M059J (cell line): ENCODE data around the gene GSTA4. TPM values are rescaled to one million over a fixed set of nuclear protein-coding genes. Genes with fewer than 3 reads are reported as not detected.

Source experiments
- DNase-seq: peaks from one replicate; pipeline ENCODE4 v3.0.0-alpha.2; 2012; ENCODE audit warnings: low read depth
- total RNA-seq: library from RNA; depleted of rRNA; stranded (reverse); fragments of >200 nt; shearing (Covaris generic); gene quantifications from 2 replicates; pipeline ENCODE4 v1.2.3, GENCODE V29; 2014; rRNA removed

Gene GSTA4, protein sequence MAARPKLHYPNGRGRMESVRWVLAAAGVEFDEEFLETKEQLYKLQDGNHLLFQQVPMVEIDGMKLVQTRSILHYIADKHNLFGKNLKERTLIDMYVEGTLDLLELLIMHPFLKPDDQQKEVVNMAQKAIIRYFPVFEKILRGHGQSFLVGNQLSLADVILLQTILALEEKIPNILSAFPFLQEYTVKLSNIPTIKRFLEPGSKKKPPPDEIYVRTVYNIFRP
- 26.2 and 28.8 TPM in 2 replicates for total RNA-seq

DNA sequence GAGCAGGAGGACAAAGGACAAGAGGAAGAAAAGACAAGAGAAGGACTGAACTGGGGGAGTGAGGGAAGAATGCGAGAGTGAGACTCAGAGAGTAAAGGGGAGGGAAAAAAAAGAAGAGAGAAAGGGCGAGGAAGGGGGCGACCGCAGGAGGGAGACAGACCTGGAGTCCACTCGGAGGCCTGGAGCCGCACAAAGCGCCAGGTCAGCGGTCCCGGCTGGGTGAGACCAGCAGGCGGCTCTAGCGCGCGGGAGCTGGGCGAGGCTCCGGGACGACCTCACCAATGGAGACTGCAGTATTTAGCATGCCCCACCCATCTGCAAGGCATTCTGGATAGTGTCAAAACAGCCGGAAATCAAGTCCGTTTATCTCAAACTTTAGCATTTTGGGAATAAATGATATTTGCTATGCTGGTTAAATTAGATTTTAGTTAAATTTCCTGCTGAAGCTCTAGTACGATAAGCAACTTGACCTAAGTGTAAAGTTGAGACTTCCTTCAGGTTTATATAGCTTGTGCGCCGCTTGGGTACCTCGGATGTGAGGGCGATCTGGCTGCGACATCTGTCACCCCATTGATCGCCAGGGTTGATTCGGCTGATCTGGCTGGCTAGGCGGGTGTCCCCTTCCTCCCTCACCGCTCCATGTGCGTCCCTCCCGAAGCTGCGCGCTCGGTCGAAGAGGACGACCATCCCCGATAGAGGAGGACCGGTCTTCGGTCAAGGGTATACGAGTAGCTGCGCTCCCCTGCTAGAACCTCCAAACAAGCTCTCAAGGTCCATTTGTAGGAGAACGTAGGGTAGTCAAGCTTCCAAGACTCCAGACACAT lies at the start of gene GSTA4:
GSTA4 (minus strand) TSS at position 196 of the 824 bp plus-strand sequence. CDS start 1,041 bp downstream, outside the sequence.
- DNase-seq: peak; percentile 99

GRCh38 chr6:53044572-53044971 lies 49.5 kb upstream of the GSTA4 start:
- no peak for DNase-seq

DNA sequence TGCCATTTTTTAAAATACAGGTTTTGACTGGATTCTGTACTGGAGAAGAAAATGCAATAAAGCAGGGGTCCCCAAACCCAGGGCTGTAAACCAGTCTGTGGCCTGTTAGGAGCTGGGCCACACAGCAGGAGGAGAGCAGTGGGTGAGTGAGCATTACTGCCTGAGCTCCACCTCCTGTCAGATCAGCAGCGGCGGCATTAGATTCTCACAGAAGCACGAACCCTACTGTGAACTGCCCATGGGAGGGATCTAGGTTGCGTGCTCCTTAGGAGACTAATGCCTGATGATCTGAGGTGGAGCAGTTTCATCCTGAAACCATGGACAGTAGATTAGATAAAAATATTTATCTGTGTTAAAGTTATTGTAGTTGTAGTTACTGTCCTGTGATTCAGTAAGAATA lies 49.0 kb upstream of the GSTA4 start:
- peak; percentile 85 for DNase-seq

DNA sequence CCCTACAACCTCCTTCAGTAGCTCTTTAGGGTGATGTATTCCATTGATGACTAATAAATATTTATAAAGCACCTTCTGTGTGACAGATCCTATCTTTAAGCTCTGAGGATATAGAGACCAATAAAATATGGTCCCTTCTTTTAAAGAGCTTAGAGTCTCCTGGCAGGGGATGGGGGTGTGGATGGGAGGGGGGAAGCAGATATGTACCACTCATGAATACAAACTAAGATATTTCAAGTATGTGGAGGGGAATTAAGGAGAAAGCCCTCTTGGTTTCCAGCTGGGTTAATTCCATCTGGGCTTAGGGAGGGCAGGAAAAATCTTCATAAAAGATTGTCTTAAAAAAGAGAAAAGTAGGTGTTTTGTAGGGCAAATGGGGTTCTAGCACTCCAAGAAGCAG lies 48.5 kb upstream of the GSTA4 start:
- peak; percentile 84 for DNase-seq

DNA sequence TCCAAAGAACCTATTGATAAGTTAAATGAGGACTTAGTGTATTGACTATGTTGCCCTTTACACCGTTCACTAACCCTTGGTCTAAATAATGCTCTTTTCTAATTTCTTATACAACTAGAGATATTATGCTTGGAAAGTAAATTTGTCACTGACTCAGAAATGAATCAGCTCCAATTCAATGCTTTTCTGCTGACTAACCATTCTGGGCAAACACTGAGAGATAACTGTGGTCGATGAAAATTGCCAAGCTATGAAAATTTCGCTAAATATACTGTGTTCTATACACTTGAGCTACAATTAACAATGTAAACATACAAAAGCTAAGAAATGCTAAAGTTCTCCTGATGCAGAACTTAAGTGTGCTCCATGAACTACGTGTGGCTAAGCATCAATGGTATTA lies 47.0 kb upstream of the GSTA4 start:
- DNase-seq: peak; percentile 94

- DNase-seq: peak; percentile 62
These were observed 46.3 kb upstream of the GSTA4 start for GRCh38 chr6:53041356-53041755.

GRCh38 chr6:53038596-53038995 lies 43.5 kb upstream of the GSTA4 start:
- no peak for DNase-seq

GRCh38 chr6:53038141-53038540 lies 43.1 kb upstream of the GSTA4 start:
- no peak for DNase-seq

DNA sequence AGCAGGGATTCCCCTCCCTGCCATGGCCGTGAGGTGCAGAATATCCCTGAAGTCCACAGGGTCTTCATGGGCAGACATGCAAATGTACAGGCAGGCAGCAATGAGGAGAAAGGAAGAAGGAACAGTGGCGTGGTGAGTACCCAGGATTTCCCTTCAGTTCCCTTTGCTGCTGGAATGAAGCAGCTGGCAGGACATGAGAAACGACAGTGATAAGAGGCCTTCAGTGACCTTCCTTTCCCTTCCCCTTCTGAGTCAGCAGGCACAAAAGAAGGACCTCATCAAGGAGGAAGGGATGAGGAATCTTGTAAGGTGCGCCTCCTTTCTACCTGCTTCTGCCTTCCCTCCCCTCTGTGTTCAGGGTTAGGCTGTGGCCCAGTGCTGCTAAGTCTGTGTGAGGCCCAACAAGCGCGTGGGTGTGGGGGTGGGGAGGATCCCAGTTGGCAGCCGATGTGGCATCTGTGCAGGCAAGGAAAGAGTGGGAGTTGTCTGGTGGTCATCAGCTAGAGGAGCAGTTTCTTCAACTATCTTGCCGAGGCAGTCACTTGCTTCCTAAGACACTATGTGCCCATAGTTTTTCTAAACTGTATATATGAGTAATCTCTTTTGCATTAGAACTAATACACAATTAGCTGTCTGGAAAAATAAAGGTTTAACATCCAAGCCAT lies 40.6 kb upstream of the GSTA4 start:
- no peak for DNase-seq

GRCh38 chr6:53033764-53034163 lies 38.7 kb upstream of the GSTA4 start:
- DNase-seq: no peak

- DNase-seq: no peak
These were observed 37.8 kb upstream of the GSTA4 start for GRCh38 chr6:53032849-53033248.

- no peak for DNase-seq
These were observed 36.2 kb upstream of the GSTA4 start for GRCh38 chr6:53031281-53031680.

GRCh38 chr6:53029761-53030160 lies 34.7 kb upstream of the GSTA4 start:
- DNase-seq: no peak

DNA sequence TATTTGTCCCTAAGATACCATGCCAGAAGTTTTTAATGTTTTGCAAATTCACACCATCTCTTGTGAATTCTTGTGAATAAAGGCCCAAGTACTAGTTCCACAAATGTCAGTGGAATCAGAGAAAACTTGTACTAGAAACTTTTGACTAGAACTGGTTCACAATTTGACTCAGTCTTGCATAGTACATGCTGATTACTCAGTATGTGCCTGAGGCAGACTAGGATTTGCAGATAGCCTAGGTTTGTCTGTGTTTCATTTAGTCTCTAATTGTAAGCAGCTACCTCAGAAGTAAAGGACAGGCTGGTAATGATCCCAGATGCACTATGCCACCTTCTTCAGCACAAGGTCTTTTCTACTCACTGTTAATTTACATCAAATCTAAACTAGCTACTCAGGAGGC lies 34.2 kb upstream of the GSTA4 start:
- DNase-seq: peak; percentile 17

GRCh38 chr6:53028467-53028866 lies 33.4 kb upstream of the GSTA4 start:
- DNase-seq: no peak

DNA sequence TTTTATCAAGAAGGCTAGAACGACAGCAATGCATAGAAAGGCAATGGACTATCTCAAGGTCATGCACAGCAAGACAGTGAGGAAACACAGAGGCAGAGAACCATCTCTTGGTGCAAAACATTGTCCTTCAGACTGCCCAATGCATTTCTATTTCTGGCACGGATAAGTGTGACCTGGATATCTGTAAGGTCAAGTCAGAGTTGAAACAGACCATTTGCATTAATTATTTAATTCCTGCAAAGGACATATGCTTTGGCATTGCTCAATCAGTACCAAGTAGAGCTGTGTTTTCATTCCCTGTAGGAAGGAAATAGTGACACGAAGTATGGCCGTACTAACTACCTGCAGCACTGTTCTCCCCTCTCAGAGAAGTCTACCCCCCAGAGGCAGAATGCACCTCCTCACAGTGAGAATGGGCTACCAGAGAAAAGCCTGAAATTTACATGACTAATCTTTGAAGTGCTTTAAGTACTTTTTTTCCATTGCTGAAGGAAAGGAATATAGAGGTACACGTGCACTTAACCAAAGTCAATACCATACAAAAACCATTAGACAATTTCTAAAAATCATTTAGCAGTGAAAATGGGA lies 32.1 kb upstream of the GSTA4 start:
- no peak for DNase-seq

DNA sequence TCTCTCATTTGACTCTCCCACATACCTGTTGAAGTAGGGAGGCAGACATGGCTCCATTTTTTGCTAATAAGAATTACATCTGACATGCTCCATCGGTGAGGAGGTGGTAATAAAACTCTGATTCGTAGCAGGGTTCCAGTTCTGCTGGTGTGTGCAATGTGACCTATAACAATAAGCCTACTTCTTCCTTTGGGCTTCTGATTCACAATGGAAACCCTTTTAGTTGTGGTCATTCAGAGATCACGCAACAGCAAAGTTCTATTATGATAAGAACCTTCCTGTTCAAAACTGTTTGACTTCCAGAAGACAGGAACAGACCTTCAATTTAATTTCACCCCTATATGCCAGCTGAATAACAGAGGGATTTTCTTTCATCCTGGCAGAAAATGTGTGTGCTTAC lies 31.4 kb upstream of the GSTA4 start:
- no peak for DNase-seq

- DNase-seq: no peak
These were observed 28.2 kb upstream of the GSTA4 start for GRCh38 chr6:53023323-53023722.

DNA sequence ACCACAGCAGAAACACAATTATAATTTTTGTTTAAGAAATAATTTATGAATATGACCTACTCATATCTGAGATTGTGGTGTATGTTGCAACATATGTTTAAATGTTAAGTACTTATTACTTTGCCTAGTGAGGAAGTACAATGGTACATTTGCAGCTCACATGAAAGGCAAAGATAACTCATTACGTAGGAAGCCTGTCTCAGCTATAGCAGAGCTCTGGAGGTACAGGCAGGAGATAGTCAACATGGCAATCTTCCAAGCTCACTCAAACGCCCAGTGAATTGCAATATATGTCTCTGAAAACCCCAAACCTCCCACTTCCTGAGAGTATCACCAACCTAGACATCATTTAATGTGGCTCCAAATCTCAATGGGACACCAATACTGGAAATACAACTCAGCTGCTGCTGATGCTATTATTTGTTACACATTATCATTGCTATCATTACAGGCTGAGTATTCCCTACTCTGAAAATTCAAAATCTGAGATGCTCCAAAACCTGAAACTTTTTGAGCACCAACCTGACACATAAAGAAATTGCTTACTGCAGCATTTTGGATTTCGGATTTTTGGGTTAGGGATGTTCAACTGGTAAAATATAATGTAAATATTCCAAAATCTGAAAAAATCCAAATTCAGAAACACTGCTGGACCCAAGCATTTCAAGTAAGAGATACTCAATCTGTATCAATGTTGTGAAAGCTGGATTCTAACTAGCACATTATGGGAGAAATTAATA lies 25.1 kb upstream of the GSTA4 start:
- DNase-seq: no peak

DNA sequence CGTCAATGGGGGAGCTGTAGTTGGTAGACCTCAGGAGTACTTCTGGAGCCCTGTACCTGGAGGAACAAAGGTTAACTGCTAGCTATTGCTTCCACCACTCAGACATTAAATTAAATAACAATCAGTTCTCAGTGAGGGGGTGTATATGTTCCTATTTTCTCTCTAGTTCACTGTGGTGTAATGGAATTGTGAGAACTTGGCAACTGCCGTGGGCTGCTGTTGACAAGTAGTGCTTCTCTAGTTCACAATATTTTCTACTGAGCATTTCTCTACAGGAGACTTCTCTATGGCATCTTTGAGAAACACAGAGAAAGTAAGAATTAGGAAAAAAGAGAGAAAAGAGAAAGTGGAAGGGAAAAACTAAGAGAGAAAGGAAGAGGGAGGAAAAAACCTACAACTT lies 23.4 kb upstream of the GSTA4 start:
- no peak for DNase-seq

GRCh38 chr6:53015486-53015885 lies 20.4 kb upstream of the GSTA4 start:
- no peak for DNase-seq

- peak; percentile 27 for DNase-seq
These were observed 19.7 kb upstream of the GSTA4 start for GRCh38 chr6:53014744-53015143.
